HG03039 (cell line): ENCODE data around the gene MTMR3.

Experiments used
- ATAC-seq: cut with Tn5 transposase; IDR thresholded peaks from one replicate; pipeline ENCODE4 v1.9.1; 2021; ENCODE audit warnings: mild to moderate bottlenecking, moderate library complexity; ENCODE audit not compliant: unreplicated experiment

Gene MTMR3

GRCh38 chr22:29998627-29999384 is 115.8 kb downstream of the MTMR3 start:
- ATAC-seq = no peak

GRCh38 chr22:30000566-30000965 is 117.6 kb downstream of the MTMR3 start:
- ATAC-seq = no peak

- no peak for ATAC-seq
These were observed 118.5 kb downstream of the MTMR3 start for GRCh38 chr22:30001459-30001858.

GRCh38 chr22:30002861-30003486 is 120.0 kb downstream of the MTMR3 start:
- no peak for ATAC-seq

GRCh38 chr22:30004101-30004500 is 121.1 kb downstream of the MTMR3 start:
- no peak for ATAC-seq

GRCh38 chr22:30004694-30005093 is 121.7 kb downstream of the MTMR3 start:
- no peak for ATAC-seq

GRCh38 chr22:30005213-30005857 is 122.4 kb downstream of the MTMR3 start:
- no peak for ATAC-seq

- no peak for ATAC-seq
These were observed 124.4 kb downstream of the MTMR3 start for GRCh38 chr22:30007361-30007760.

- no peak for ATAC-seq
These were observed 125.4 kb downstream of the MTMR3 start for GRCh38 chr22:30008401-30008800.

- no peak for ATAC-seq
These were observed 126.5 kb downstream of the MTMR3 start for GRCh38 chr22:30009478-30009877.

GRCh38 chr22:30010789-30011405 is 127.9 kb downstream of the MTMR3 start:
- ATAC-seq = no peak

- no peak for ATAC-seq
These were observed 130.2 kb downstream of the MTMR3 start for GRCh38 chr22:30013201-30013600.

- ATAC-seq = no peak
These were observed 131.3 kb downstream of the MTMR3 start for GRCh38 chr22:30014244-30014643.

GRCh38 chr22:30015229-30015797 is 132.3 kb downstream of the MTMR3 start:
- ATAC-seq = no peak

- ATAC-seq = no peak
These were observed 132.9 kb downstream of the MTMR3 start for GRCh38 chr22:30015846-30016245.

- no peak for ATAC-seq
These were observed 133.6 kb downstream of the MTMR3 start for GRCh38 chr22:30016596-30016995.

- ATAC-seq = no peak
These were observed 134.6 kb downstream of the MTMR3 start for GRCh38 chr22:30017375-30018223.

GRCh38 chr22:30020511-30020910 is 137.5 kb downstream of the MTMR3 start:
- no peak for ATAC-seq

- no peak for ATAC-seq
These were observed 138.4 kb downstream of the MTMR3 start for GRCh38 chr22:30021338-30021737.

- ATAC-seq = no peak
These were observed 139.1 kb downstream of the MTMR3 start for GRCh38 chr22:30021881-30022619.
